MCF 10A (cell line): ENCODE results near the gene EDN1. TPM values are rescaled to one million over a fixed set of nuclear protein-coding genes. Genes with fewer than 3 reads are reported as not detected.

Experiments used
- BruUV-seq: library from RNA; stranded (reverse); fragments of 400-500 nt; replicated peaks from 2 replicates; lab custom pipeline; 2021; lab: Mats Ljungman, UMichigan
- CTCF ChIA-PET: fragments of 300-600 bp; sonication (Branson Sonifier 250); formaldehyde crosslinking; extraction: SDS; loops from one replicate; lab custom pipeline; 2021; ENCODE audit warnings: antibody characterized with exemption, inconsistent platforms; lab: Yijun Ruan, JAX
- POLR2A ChIA-PET: fragments of 300-600, 350-650 bp; sonication (Branson Sonifier 250); formaldehyde crosslinking; extraction: SDS; loops from one replicate; lab custom pipeline; 2020; ENCODE audit warnings: antibody characterized with exemption, inconsistent platforms; lab: Yijun Ruan, JAX
- DNase-seq: peaks from one replicate; pipeline ENCODE4 v3.0.0-alpha.2; 2018; ENCODE audit not compliant: unreplicated experiment
- H3K27ac Mint-ChIP-seq: one replicate; pipeline ENCODE4 v1.8.0; 2022; ENCODE audit warnings: mild to moderate bottlenecking, low read depth, mixed read lengths; ENCODE audit not compliant: unreplicated experiment
- H3K27me3 Mint-ChIP-seq: one replicate; pipeline ENCODE4 v1.8.0; 2022; ENCODE audit warnings: mixed read lengths; ENCODE audit not compliant: insufficient read depth, unreplicated experiment
- H3K36me3 Mint-ChIP-seq: one replicate; pipeline ENCODE4 v1.8.0; 2022; ENCODE audit warnings: mild to moderate bottlenecking, moderate library complexity, mixed read lengths; ENCODE audit not compliant: insufficient read depth, unreplicated experiment
- H3K4me1 Mint-ChIP-seq: one replicate; pipeline ENCODE4 v1.8.0; 2022; ENCODE audit warnings: mixed read lengths; ENCODE audit not compliant: insufficient read depth, unreplicated experiment
- H3K4me3 Mint-ChIP-seq: one replicate; pipeline ENCODE4 v1.8.0; 2022; ENCODE audit warnings: mild to moderate bottlenecking, moderate library complexity, mixed read lengths; ENCODE audit not compliant: unreplicated experiment
- H3K9me3 Mint-ChIP-seq: one replicate; pipeline ENCODE4 v1.8.0; 2022; ENCODE audit warnings: mixed read lengths; ENCODE audit not compliant: unreplicated experiment
- intact Hi-C: fragments of 100-400 bp; cut with micrococcal nuclease; formaldehyde crosslinking; loops from 2 replicates; pipeline ENCODE4 v1.14.1; 2022
- total RNA-seq: library from RNA; stranded (reverse); gene quantifications from 2 replicates; pipeline ENCODE4 v1.2.3, GENCODE V29; 2022
- TF ChIP-seq, protein P1 (sequence below): fragments of 200-600 bp; IDR thresholded peaks from one replicate; pipeline ENCODE4 v1.8.0; 2022; ENCODE audit warnings: antibody characterized with exemption, mild to moderate bottlenecking; ENCODE audit not compliant: unreplicated experiment

Gene EDN1
- total RNA-seq, 1 experiment from 2014 or later = 2.7 TPM

GRCh38 chr6:12295558-12296254 is 5.5 kb downstream of the EDN1 start:
- Mint-ChIP-seq H3K36me3 (peaks cover 33% of the 10 kb centered on the region), H3K27ac (peak overlapping the region; percentile 95), H3K27me3 (no peaks in the 10 kb centered on the region), H3K4me3 (peak overlapping the region; percentile 62), H3K9me3 (no peaks in the 10 kb centered on the region), H3K4me1 (peaks cover 58% of the 10 kb centered on the region)
- TF ChIP-seq, protein P1, sequence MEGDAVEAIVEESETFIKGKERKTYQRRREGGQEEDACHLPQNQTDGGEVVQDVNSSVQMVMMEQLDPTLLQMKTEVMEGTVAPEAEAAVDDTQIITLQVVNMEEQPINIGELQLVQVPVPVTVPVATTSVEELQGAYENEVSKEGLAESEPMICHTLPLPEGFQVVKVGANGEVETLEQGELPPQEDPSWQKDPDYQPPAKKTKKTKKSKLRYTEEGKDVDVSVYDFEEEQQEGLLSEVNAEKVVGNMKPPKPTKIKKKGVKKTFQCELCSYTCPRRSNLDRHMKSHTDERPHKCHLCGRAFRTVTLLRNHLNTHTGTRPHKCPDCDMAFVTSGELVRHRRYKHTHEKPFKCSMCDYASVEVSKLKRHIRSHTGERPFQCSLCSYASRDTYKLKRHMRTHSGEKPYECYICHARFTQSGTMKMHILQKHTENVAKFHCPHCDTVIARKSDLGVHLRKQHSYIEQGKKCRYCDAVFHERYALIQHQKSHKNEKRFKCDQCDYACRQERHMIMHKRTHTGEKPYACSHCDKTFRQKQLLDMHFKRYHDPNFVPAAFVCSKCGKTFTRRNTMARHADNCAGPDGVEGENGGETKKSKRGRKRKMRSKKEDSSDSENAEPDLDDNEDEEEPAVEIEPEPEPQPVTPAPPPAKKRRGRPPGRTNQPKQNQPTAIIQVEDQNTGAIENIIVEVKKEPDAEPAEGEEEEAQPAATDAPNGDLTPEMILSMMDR = no peak
- DNase-seq = no peak
- ChIA-PET CTCF (interaction anchor here (0.6 to 7.3 kb wide), 3 partner anchors 187 to 640 kb away, joined by 3 to 197 read pairs (median 5); no protein-coding TSS in a partner anchor), POLR2A (interaction anchor here (0.9 to 21.2 kb wide), 7 partner anchors 8 to 298 kb away, joined by 3 to 371 read pairs (median 5); no protein-coding TSS in a partner anchor)
- BruUV-seq = TSS peak; percentile 72
- intact Hi-C loops = no loop called here

- BruUV-seq = no TSS peak
- ChIA-PET POLR2A (interaction anchor here (0.7 to 21.2 kb wide), 5 partner anchors 17 to 640 kb away, joined by 3 to 371 read pairs (median 4); no protein-coding TSS in a partner anchor), CTCF (interaction anchor here (7.3 kb wide), 1 partner anchor 310 kb away, joined by 197 read pairs; no protein-coding TSS in a partner anchor)
- Mint-ChIP-seq H3K27me3 (no peaks in the 10 kb centered on the region), H3K36me3 (peaks cover 33% of the 10 kb centered on the region), H3K27ac (peak overlapping the region; percentile 95), H3K9me3 (no peaks in the 10 kb centered on the region), H3K4me3 (peak overlapping the region; percentile 62), H3K4me1 (peaks cover 56% of the 10 kb centered on the region)
- TF ChIP-seq, protein P1 = no peak
- DNase-seq = peak; percentile 82
- intact Hi-C loops = no loop called here
Observed at GRCh38 chr6:12296255-12296573, 6.1 kb downstream of the EDN1 start.

- H3K27ac Mint-ChIP-seq = peak overlapping the region; percentile 95
- H3K27me3 Mint-ChIP-seq = no peaks in the 10 kb centered on the region
- POLR2A ChIA-PET = interaction anchor here (0.7 to 21.2 kb wide), 6 partner anchors 16 to 640 kb away, joined by 3 to 371 read pairs (median 4); no protein-coding TSS in a partner anchor
- TF ChIP-seq, protein P1 = no peak
- no peaks in the 10 kb centered on the region for H3K9me3 Mint-ChIP-seq
- peaks cover 33% of the 10 kb centered on the region for H3K36me3 Mint-ChIP-seq
- DNase-seq = no peak
- TSS peak; percentile 5 for BruUV-seq
- intact Hi-C loops = no loop called here
- CTCF ChIA-PET = interaction anchor here (1.3 to 4.6 kb wide), 3 partner anchors 14 to 309 kb away, joined by 3 to 18 read pairs (median 10); no protein-coding TSS in a partner anchor
- H3K4me1 Mint-ChIP-seq = peaks cover 53% of the 10 kb centered on the region
- peak overlapping the region; percentile 62 for H3K4me3 Mint-ChIP-seq
Observed at GRCh38 chr6:12296604-12297003, 6.4 kb downstream of the EDN1 start.

DNA sequence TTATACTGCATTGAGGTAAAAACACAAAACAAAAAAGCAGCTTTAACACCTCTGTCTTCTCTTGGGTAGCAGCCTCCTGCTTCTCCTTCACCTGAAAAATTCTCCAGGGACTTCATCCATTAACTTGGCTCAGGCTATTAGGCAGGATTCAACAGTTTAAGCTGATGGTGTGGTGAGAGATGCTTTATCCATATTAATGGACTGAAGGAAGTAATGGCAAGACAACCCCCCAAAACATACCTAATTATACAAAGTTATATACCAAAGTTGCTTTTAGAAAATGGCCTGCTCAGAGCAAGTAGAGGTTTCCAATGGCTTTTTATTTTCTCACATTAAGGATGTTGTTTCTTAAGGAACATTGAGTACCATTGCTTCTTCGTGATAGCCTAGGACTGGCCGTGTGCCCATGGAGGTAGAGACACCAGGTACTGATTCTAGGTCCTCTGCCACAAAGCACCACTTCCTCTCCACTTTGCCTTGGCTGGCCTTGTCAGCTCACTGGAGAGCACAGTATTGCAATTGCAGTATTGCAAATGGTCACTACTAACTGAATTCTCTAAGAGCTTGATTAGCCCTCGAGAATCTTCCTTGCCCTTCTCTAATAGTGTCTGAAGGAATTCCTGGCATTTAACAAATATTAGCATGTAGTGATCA is 7.3 kb downstream of the EDN1 start:
- H3K27me3 Mint-ChIP-seq = no peaks in the 10 kb centered on the region
- peaks cover 28% of the 10 kb centered on the region for H3K36me3 Mint-ChIP-seq
- POLR2A ChIA-PET = interaction anchor here (0.7 to 21.2 kb wide), 4 partner anchors 15 to 163 kb away, joined by 4 to 371 read pairs (median 7); no protein-coding TSS in a partner anchor
- no TSS peak for BruUV-seq
- CTCF ChIA-PET = interaction anchor here (0.6 to 7.6 kb wide), 7 partner anchors 7 to 308 kb away, joined by 3 to 70 read pairs (median 4); partner anchors contain the start of gene EDN1
- intact Hi-C loops = no loop called here
- DNase-seq = no peak
- H3K4me1 Mint-ChIP-seq = peaks cover 44% of the 10 kb centered on the region
- TF ChIP-seq, protein P1 = no peak
- H3K27ac Mint-ChIP-seq = peak overlapping the region; percentile 95
- no peaks in the 10 kb centered on the region for H3K9me3 Mint-ChIP-seq
- H3K4me3 Mint-ChIP-seq = no peak overlapping the region
